Measurements from ENCODE around the gene INAFM2. TPM values are rescaled to one million over a fixed set of nuclear protein-coding genes. Genes with fewer than 3 reads are reported as not detected.

The INAFM2 gene
- total RNA-seq, 1 experiment from 2014 or later: 8.8 TPM

DNA sequence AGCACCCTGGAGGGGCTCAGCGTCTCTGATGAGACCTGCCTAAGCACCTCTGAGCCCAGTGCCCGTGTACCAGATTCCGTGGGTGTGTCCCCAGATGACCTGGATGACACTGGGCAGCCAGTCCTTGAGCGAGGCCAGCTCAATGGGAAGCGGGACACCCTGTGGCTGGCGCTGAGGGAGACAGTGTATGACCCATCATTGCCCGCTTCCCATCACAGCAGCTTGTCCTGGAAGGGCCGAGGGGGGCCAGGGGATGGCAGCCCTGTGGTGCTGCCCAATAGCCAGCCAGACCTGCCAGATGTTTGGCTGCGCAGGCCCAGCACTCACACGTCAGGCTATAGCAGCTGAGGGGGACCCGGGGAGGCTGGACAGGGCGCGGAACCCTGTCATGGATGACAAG, 46.5 kb downstream of the INAFM2 start:
- TF ChIP-seq EGR1 (IDR thresholded peaks at IDR 0.05; ENCODE audit: low read depth): no peak
- CTCF ChIA-PET: no interaction called here
- Histone ChIP-seq H3K4me3 (replicated peaks in 1 of 2; ENCODE audit: low read depth in 1 of 2, low read length in 2 of 2) (no peak overlapping the region), H3K79me2 (ENCODE audit: insufficient read depth, low read length) (no peaks in the 10 kb centered on the region), H3K27ac (ENCODE audit: low read depth, low read length) (no peak overlapping the region), H3K36me3 (ENCODE audit: control insufficient read depth in 1 of 2, insufficient read depth in 2 of 2, low read length in 2 of 2) (no peaks in the 10 kb centered on the region), H3K9me3 (ENCODE audit: control insufficient read depth in 1 of 2, insufficient read depth in 1 of 2, low read depth in 1 of 2, low read length in 2 of 2) (no peaks in the 10 kb centered on the region), H3K9me2 (ENCODE audit: insufficient read depth) (no peaks in the 10 kb centered on the region), H3K27me3 (ENCODE audit: insufficient read depth, low read length) (no peaks in the 10 kb centered on the region), H4K20me1 (ENCODE audit: insufficient read depth) (no peaks in the 10 kb centered on the region), H3K4me1 (ENCODE audit: control insufficient read depth in 1 of 2, insufficient read depth in 2 of 2, low read length in 2 of 2) (peaks cover 7 to 16% of the 10 kb centered on the region in 2 experiments; a peak in 3 of 4 replicates), H3K4me2 (ENCODE audit: low read length) (no peak overlapping the region), H3K9ac (ENCODE audit: low read length) (no peak overlapping the region), H2AFZ (ENCODE audit: low read depth, low read length, poor library complexity, severe bottlenecking) (no peak overlapping the region)
- RAD21 ChIA-PET (ENCODE audit: low non-redundant PET in 1 of 2, low total read pairs in 2 of 2, uncharacterized antibody in 2 of 2, unreplicated experiment in 2 of 2): no interaction called here
- intact Hi-C loops (cut with micrococcal nuclease): no loop called here
- ATAC-seq (no peak), DNase-seq (ENCODE audit: low read depth, low spot score) (no peak)
- BruUV-seq (replicated peaks): no TSS peak
- POLR2A ChIA-PET: no interaction called here

DNA sequence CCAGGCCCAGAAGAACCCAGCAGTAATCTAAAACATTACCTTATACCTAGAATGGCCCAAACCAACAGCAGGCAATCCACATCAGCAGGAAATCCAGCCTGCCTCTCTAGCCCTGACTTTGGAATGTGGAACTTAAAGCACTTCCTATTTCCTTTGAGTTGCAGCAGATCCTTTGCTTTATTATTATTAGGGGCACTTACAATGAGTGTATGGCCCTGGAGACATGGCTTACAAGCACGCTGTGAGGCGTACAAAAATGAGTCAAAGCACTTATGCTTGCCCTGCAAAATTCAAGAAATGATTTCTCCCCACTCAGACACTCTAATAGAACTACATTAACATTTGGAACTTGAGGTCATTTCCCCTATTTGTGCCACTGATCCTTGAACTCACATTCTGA, 49.5 kb downstream of the INAFM2 start:
- POLR2A ChIA-PET: no interaction called here
- H2AFZ ChIP-seq (ENCODE audit: low read depth, low read length, poor library complexity, severe bottlenecking): no peak overlapping the region
- no peaks in the 10 kb centered on the region for H3K36me3 ChIP-seq (ENCODE audit: control insufficient read depth in 1 of 2, insufficient read depth in 2 of 2, low read length in 2 of 2)

More for the DNA sequence above, 49.5 kb downstream of the INAFM2 start:
- Histone ChIP-seq H3K4me1 (ENCODE audit: control insufficient read depth in 1 of 2, insufficient read depth in 2 of 2, low read length in 2 of 2) (peaks cover 4 to 8% of the 10 kb centered on the region in 2 experiments; a peak in 3 of 4 replicates), H3K4me3 (replicated peaks in 1 of 2; ENCODE audit: low read depth in 1 of 2, low read length in 2 of 2) (no peak overlapping the region), H3K27ac (ENCODE audit: low read depth, low read length) (no peak overlapping the region), H3K9ac (ENCODE audit: low read length) (no peak overlapping the region), H3K27me3 (ENCODE audit: insufficient read depth, low read length) (no peaks in the 10 kb centered on the region), H4K20me1 (ENCODE audit: insufficient read depth) (no peaks in the 10 kb centered on the region), H3K9me2 (ENCODE audit: insufficient read depth) (no peaks in the 10 kb centered on the region), H3K79me2 (ENCODE audit: insufficient read depth, low read length) (no peaks in the 10 kb centered on the region), H3K9me3 (ENCODE audit: control insufficient read depth in 1 of 2, insufficient read depth in 1 of 2, low read depth in 1 of 2, low read length in 2 of 2) (no peaks in the 10 kb centered on the region), H3K4me2 (ENCODE audit: low read length) (no peak overlapping the region)
- DNase-seq (ENCODE audit: low read depth, low spot score) (no peak), ATAC-seq (no peak)
- intact Hi-C loops (cut with micrococcal nuclease): no loop called here
- BruUV-seq (replicated peaks): no TSS peak
- CTCF ChIA-PET: no interaction called here
- RAD21 ChIA-PET (ENCODE audit: low non-redundant PET in 1 of 2, low total read pairs in 2 of 2, uncharacterized antibody in 2 of 2, unreplicated experiment in 2 of 2): no interaction called here
- no peak for TF ChIP-seq CEBPB (IDR thresholded peaks at IDR 0.05; ENCODE audit: low read depth)
- no peak for TF ChIP-seq TCF7L2 (IDR thresholded peaks at IDR 0.05; ENCODE audit: borderline replicate concordance, extremely low read depth, insufficient read depth, insufficient read length)
- TF ChIP-seq SP1 (IDR thresholded peaks at IDR 0.05; ENCODE audit: low read depth): no peak
- no peak for TF ChIP-seq CBX3 (IDR thresholded peaks at IDR 0.05; ENCODE audit: low read depth)
- TF ChIP-seq, protein P1, sequence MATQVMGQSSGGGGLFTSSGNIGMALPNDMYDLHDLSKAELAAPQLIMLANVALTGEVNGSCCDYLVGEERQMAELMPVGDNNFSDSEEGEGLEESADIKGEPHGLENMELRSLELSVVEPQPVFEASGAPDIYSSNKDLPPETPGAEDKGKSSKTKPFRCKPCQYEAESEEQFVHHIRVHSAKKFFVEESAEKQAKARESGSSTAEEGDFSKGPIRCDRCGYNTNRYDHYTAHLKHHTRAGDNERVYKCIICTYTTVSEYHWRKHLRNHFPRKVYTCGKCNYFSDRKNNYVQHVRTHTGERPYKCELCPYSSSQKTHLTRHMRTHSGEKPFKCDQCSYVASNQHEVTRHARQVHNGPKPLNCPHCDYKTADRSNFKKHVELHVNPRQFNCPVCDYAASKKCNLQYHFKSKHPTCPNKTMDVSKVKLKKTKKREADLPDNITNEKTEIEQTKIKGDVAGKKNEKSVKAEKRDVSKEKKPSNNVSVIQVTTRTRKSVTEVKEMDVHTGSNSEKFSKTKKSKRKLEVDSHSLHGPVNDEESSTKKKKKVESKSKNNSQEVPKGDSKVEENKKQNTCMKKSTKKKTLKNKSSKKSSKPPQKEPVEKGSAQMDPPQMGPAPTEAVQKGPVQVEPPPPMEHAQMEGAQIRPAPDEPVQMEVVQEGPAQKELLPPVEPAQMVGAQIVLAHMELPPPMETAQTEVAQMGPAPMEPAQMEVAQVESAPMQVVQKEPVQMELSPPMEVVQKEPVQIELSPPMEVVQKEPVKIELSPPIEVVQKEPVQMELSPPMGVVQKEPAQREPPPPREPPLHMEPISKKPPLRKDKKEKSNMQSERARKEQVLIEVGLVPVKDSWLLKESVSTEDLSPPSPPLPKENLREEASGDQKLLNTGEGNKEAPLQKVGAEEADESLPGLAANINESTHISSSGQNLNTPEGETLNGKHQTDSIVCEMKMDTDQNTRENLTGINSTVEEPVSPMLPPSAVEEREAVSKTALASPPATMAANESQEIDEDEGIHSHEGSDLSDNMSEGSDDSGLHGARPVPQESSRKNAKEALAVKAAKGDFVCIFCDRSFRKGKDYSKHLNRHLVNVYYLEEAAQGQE (IDR thresholded peaks at IDR 0.05; ENCODE audit: low read depth): no peak
- no peak for TF ChIP-seq EZH2phosphoT487 (IDR thresholded peaks at IDR 0.05; ENCODE audit: borderline replicate concordance)
- no peak for TF ChIP-seq EGR1 (IDR thresholded peaks at IDR 0.05; ENCODE audit: low read depth)
- TF ChIP-seq, protein P2, sequence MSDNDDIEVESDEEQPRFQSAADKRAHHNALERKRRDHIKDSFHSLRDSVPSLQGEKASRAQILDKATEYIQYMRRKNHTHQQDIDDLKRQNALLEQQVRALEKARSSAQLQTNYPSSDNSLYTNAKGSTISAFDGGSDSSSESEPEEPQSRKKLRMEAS (IDR thresholded peaks at IDR 0.05): no peak
- TF ChIP-seq SRF (IDR thresholded peaks at IDR 0.05; ENCODE audit: low read depth): no peak
- TF ChIP-seq, protein P3, sequence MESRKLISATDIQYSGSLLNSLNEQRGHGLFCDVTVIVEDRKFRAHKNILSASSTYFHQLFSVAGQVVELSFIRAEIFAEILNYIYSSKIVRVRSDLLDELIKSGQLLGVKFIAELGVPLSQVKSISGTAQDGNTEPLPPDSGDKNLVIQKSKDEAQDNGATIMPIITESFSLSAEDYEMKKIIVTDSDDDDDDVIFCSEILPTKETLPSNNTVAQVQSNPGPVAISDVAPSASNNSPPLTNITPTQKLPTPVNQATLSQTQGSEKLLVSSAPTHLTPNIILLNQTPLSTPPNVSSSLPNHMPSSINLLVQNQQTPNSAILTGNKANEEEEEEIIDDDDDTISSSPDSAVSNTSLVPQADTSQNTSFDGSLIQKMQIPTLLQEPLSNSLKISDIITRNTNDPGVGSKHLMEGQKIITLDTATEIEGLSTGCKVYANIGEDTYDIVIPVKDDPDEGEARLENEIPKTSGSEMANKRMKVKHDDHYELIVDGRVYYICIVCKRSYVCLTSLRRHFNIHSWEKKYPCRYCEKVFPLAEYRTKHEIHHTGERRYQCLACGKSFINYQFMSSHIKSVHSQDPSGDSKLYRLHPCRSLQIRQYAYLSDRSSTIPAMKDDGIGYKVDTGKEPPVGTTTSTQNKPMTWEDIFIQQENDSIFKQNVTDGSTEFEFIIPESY (IDR thresholded peaks at IDR 0.05; ENCODE audit: extremely low read depth, insufficient replicate concordance, low read length): no peak

All from HCT116 (cell line).